CD14-positive monocyte (primary cell): ENCODE data around the gene CHL1. TPM values are rescaled to one million over a fixed set of nuclear protein-coding genes. Genes with fewer than 3 reads are reported as not detected.

Experiments
- DNase-seq, 3 donors: peaks; one replicate each; pipeline ENCODE4 v3.0.0-alpha.2; 2011 to 2022
- H2AFZ ChIP-seq: 2 replicates; pipeline ENCODE4 v1.6.0; 2012; ENCODE audit warnings: mild to moderate bottlenecking, low read depth, low read length, inconsistent platforms; ENCODE audit not compliant: insufficient read depth, poor library complexity, severe bottlenecking
- H3K27ac ChIP-seq, 2 donors: 1 replicate in 1 of 2; 2 replicates in 1 of 2; pipeline ENCODE4 v1.5.1; 2012 to 2013; ENCODE audit warnings: low read length in 2 of 2, control low read depth in 1 of 2, inconsistent platforms in 1 of 2, low read depth in 1 of 2, mild to moderate bottlenecking in 1 of 2
- H3K27me3 ChIP-seq, 2 donors: one replicate each; pipeline versions ENCODE4 v1.6.0 to v1.6.1; 2011 to 2013; ENCODE audit warnings: low read length in 2 of 2; ENCODE audit not compliant: control insufficient read depth in 2 of 2, insufficient read depth in 2 of 2
- H3K36me3 ChIP-seq, 2 donors: replicated peaks in 1 of 2; 1 replicate in 1 of 2; 2 replicates in 1 of 2; pipeline versions ENCODE4 v1.5.1 to v1.6.1; 2012 to 2013; ENCODE audit warnings: low read length in 2 of 2, control low read depth in 1 of 2, inconsistent platforms in 1 of 2, mild to moderate bottlenecking in 1 of 2; ENCODE audit not compliant: insufficient read depth in 2 of 2, control insufficient read depth in 1 of 2
- H3K4me1 ChIP-seq, 2 donors: 1 replicate in 1 of 2; 2 replicates in 1 of 2; pipeline versions ENCODE4 v1.5.1 to v1.6.1; 2012 to 2013; ENCODE audit warnings: low read length in 2 of 2, control low read depth in 1 of 2, inconsistent platforms in 1 of 2, mild to moderate bottlenecking in 1 of 2, moderate library complexity in 1 of 2; ENCODE audit not compliant: insufficient read depth in 2 of 2, control insufficient read depth in 1 of 2
- H3K4me2 ChIP-seq: replicated peaks from 2 replicates; pipeline ENCODE3; 2012; ENCODE audit warnings: low read length, moderate library complexity, mild to moderate bottlenecking; ENCODE audit not compliant: poor library complexity, severe bottlenecking; ENCODE audit errors: extremely low read depth
- H3K4me3 ChIP-seq, 3 experiments: fragments of 200-600 bp in 1 of 3; sonication (generic) in 1 of 3; replicated peaks in 1 of 3; 1 replicate in 2 of 3; 2 replicates in 1 of 3; pipeline ENCODE4 v1.5.1; 2011 to 2013; ENCODE audit warnings: low read length in 3 of 3, mild to moderate bottlenecking in 3 of 3, control low read depth in 2 of 3, low read depth in 2 of 3, inconsistent platforms in 1 of 3, moderate library complexity in 1 of 3
- H3K79me2 ChIP-seq: 2 replicates; pipeline ENCODE4 v1.6.0; 2012; ENCODE audit warnings: mild to moderate bottlenecking, control low read depth, inconsistent platforms, low read length, moderate library complexity; ENCODE audit not compliant: insufficient read depth
- H3K9ac ChIP-seq: 2 replicates; pipeline ENCODE4 v1.6.0; 2017; ENCODE audit warnings: low read length, mild to moderate bottlenecking; ENCODE audit not compliant: insufficient read depth, poor library complexity, severe bottlenecking
- H3K9me3 ChIP-seq, 2 donors: replicated peaks in 1 of 2; 1 replicate in 1 of 2; 2 replicates in 1 of 2; pipeline versions ENCODE4 v1.5.1 to v1.6.1; 2012 to 2013; ENCODE audit warnings: low read length in 2 of 2, control low read depth in 1 of 2; ENCODE audit not compliant: control insufficient read depth in 1 of 2, insufficient read depth in 1 of 2
- H4K20me1 ChIP-seq: 2 replicates; pipeline ENCODE4 v1.6.0; 2012; ENCODE audit warnings: mild to moderate bottlenecking, low read length, control low read depth, moderate library complexity; ENCODE audit not compliant: insufficient read depth
- H3K27ac Mint-ChIP-seq, 7 donors: one replicate each; pipeline ENCODE4 v1.8.0; 2020; ENCODE audit warnings: mild to moderate bottlenecking in 7 of 7, mixed read lengths in 7 of 7, moderate library complexity in 6 of 7, inconsistent platforms in 2 of 7
- H3K27me3 Mint-ChIP-seq, 3 donors: one replicate each; pipeline ENCODE4 v1.8.0; 2021 to 2022; ENCODE audit warnings: low read depth in 3 of 3, mild to moderate bottlenecking in 3 of 3, mixed read lengths in 3 of 3, moderate library complexity in 3 of 3, inconsistent platforms in 1 of 3
- H3K36me3 Mint-ChIP-seq, 2 donors: one replicate each; pipeline ENCODE4 v1.8.0; 2020; ENCODE audit warnings: mixed read lengths in 2 of 2, inconsistent platforms in 1 of 2, mild to moderate bottlenecking in 1 of 2
- H3K4me1 Mint-ChIP-seq: one replicate; pipeline ENCODE4 v1.8.0; 2020; ENCODE audit warnings: mild to moderate bottlenecking, mixed read lengths
- H3K4me3 Mint-ChIP-seq, 2 donors: one replicate each; pipeline ENCODE4 v1.8.0; 2020; ENCODE audit warnings: mild to moderate bottlenecking in 2 of 2, mixed read lengths in 2 of 2, moderate library complexity in 1 of 2
- H3K9me3 Mint-ChIP-seq, 7 donors: one replicate each; pipeline ENCODE4 v1.8.0; 2020 to 2022; ENCODE audit warnings: mixed read lengths in 7 of 7, mild to moderate bottlenecking in 6 of 7, moderate library complexity in 6 of 7, inconsistent platforms in 2 of 7
- CTCF ChIP-seq: fragments of 200-600 bp; IDR thresholded peaks from one replicate; pipeline ENCODE4 v1.8.0; 2022; ENCODE audit warnings: antibody characterized with exemption, mild to moderate bottlenecking
- WGBS: methylation state at CpG from one replicate; pipeline ENCODE4 v1.1.5; 2013; ENCODE audit warnings: missing lambda C conversion rate; ENCODE audit not compliant: insufficient coverage; 5-methylcytosine and 5-hydroxymethylcytosine counted together
- intact Hi-C, 2 donors: fragments of 100-400 bp; cut with micrococcal nuclease; formaldehyde crosslinking; loops; one replicate each; pipeline versions ENCODE4 v1.15.0 to v1.15.1; 2023
- polyA plus RNA-seq, 3 donors: library from polyadenylated mRNA; depleted of rRNA in 1 of 3; unstranded in 2 of 3; stranded (reverse) in 1 of 3; fragments of 300-500 nt in 2 of 3; fragments of >200 nt in 1 of 3; fragmentation: Illumina TruSeq in 2 of 3; gene quantifications; 1 replicate in 2 of 3; 2 replicates in 1 of 3; pipeline ENCODE4 v1.2.3, GENCODE V29; 2012 to 2021

CHL1 gene
- polyA plus RNA-seq, 3 donors: not detected

DNA sequence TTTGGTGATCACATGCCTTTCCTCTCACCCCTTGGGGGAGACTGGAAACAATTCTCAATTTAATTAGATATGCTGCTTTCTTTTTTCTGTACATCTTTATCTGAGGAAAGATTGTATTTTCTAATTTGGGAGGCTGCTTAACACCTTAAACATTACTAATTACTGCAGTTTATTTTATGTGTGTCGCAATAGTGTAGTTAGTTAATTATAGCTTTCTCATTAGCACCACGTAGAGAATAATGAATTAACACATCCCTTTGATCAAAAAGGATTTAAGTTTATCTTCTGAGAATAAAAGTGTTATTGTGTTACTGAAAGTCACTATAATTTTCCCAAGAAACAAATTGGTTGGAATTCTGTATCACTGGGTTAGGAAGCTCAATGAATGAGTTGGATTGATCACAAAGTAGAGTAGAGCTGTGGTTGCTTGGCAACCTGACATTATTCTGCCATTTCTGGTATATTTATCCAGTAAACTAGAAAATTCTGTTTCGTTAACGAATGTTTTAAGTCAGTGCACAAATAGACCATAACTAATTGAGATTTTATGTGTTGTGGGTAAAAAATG is 4.3 kb downstream of the CHL1 start:
- H3K4me1 Mint-ChIP-seq: no peaks in the 10 kb centered on the region
- intact Hi-C loops: no loop called here
- TF ChIP-seq CTCF: no peak
- DNase-seq: no peak
- Histone ChIP-seq H3K36me3 (no peaks in the 10 kb centered on the region), H3K27me3 (peaks cover 13 to 32% of the 10 kb centered on the region in 2 donors), H3K4me2 (no peak overlapping the region), H3K79me2 (no peaks in the 10 kb centered on the region), H3K4me1 (no peaks in the 10 kb centered on the region), H4K20me1 (no peaks in the 10 kb centered on the region), H2AFZ (no peak overlapping the region), H3K9me3 (no peaks in the 10 kb centered on the region), H3K27ac (no peak overlapping the region), H3K4me3 (no peak overlapping the region), H3K9ac (no peak overlapping the region)
- no CpG with 5 or more reads among the region's 4 CpGs for WGBS
- H3K27ac Mint-ChIP-seq: no peak overlapping the region
- H3K9me3 Mint-ChIP-seq: peaks cover 0 to 17% (median 5%) of the 10 kb centered on the region in 7 donors
- peaks cover 0 to 5% of the 10 kb centered on the region in 2 donors for H3K36me3 Mint-ChIP-seq
- peaks cover 18 to 30% (median 23%) of the 10 kb centered on the region in 3 donors for H3K27me3 Mint-ChIP-seq
- H3K4me3 Mint-ChIP-seq: no peak overlapping the region

- H3K4me3 Mint-ChIP-seq: no peak overlapping the region
- H3K4me1 Mint-ChIP-seq: no peaks in the 10 kb centered on the region
- Histone ChIP-seq H3K79me2 (no peaks in the 10 kb centered on the region), H3K4me2 (no peak overlapping the region), H3K4me1 (no peaks in the 10 kb centered on the region), H3K9me3 (no peaks in the 10 kb centered on the region), H2AFZ (no peak overlapping the region), H3K4me3 (no peak overlapping the region), H3K27me3 (peaks cover 2 to 4% of the 10 kb centered on the region in 2 donors), H3K27ac (no peak overlapping the region), H4K20me1 (no peaks in the 10 kb centered on the region), H3K36me3 (no peaks in the 10 kb centered on the region), H3K9ac (no peak overlapping the region)
- DNase-seq: no peak
- 100% methylated on average over 2 of the region's 2 CpGs for WGBS
- peaks cover 0 to 4% (median under 1%) of the 10 kb centered on the region in 3 donors for H3K27me3 Mint-ChIP-seq
- intact Hi-C loops: no loop called here
- H3K9me3 Mint-ChIP-seq: peaks cover 0 to 2% (median 0%) of the 10 kb centered on the region in 7 donors
- no peak overlapping the region for H3K27ac Mint-ChIP-seq
- no peaks in the 10 kb centered on the region for H3K36me3 Mint-ChIP-seq
- no peak for TF ChIP-seq CTCF
Observed at GRCh38 chr3:204102-204501, 7.5 kb downstream of the CHL1 start.
